SK-N-MC (cell line): ENCODE measurements around the gene TSHB.

Experiments used
- EZH2 ChIP-seq: fragments of 200-600 bp; sonication (generic); IDR thresholded peaks from one replicate; pipeline ENCODE4 v1.6.1; 2017; ENCODE audit warnings: antibody characterized with exemption
- POLR2AphosphoS5 ChIP-seq: IDR thresholded peaks from 2 replicates; pipeline ENCODE4 v1.6.1; 2012; ENCODE audit warnings: mild to moderate bottlenecking, low read depth, low read length, borderline replicate concordance

DNA sequence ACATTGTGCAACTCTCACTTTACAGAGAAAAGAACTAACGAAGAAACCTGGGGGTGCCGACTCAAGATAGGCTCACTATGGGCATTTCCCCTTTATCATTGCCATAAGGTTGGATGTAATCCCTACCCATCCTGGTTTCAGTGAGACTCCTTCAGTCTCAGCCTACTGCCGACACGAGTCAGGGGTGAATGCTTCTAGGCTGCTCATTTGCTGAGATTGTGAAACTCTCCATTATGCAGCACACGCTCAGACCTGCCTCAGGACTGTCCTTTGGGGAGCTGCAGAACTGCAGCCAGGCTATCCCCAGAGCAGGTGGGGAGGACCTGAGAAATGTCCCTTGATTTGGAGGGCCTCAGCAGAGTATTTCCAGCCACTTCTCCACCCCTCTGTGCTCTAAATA lies 22.2 kb downstream of the TSHB start:
- TF ChIP-seq POLR2AphosphoS5 (no peak), EZH2 (no peak)
